Measurements from ENCODE around the gene SLC25A15. TPM values are rescaled to one million over a fixed set of nuclear protein-coding genes. Genes with fewer than 3 reads are reported as not detected.
"Not testable (repeated sequence)": the region's sequence is repeated elsewhere in the genome, so short reads cannot be mapped to it uniquely, and the experiment has no call there.

The SLC25A15 gene
- total RNA-seq, 1 donor from 2014 or later = 14.6 TPM

DNA sequence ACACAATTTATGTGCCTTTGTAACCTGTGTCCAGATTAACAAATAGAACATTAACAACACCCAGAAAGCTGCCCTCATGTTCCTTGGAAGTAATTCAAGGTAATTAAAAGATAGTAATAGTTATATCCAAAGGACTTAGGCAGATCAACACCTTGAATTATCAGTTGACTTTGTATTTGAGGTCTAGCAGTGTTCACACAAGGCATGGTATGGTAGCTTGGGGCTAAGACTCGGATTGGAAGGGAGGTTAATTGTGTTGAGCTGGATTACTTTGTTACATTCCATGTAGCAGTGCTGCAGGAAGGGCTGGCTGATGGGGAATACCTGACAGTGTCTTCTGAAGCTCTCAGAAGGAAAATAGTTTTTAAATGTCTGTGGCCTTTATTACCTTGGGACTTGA is 16.8 kb downstream of the SLC25A15 start:
- Histone ChIP-seq H3K27me3 (ENCODE audit: control insufficient read depth in 3 of 3, insufficient read depth in 3 of 3, low read length in 3 of 3) (no peaks in the 10 kb centered on the region), H3K4me1 (ENCODE audit: control insufficient read depth in 3 of 3, insufficient read depth in 3 of 3, low read length in 3 of 3) (no peaks in the 10 kb centered on the region), H3K9ac (ENCODE audit: low read depth in 1 of 3, low read length in 3 of 3) (no peak overlapping the region), H3K27ac (ENCODE audit: low read depth, low read length) (no peak overlapping the region), H3K4me3 (ENCODE audit: low read length in 3 of 3) (no peak overlapping the region), H3K9me3 (ENCODE audit: control insufficient read depth in 3 of 3, low read length in 3 of 3) (no peaks in the 10 kb centered on the region), H3K36me3 (ENCODE audit: control insufficient read depth in 3 of 3, insufficient read depth in 3 of 3, low read length in 3 of 3) (peaks cover 15 to 26% (median 17%) of the 10 kb centered on the region in 3 donors)

- H3K4me1 ChIP-seq (ENCODE audit: control insufficient read depth in 3 of 3, insufficient read depth in 3 of 3, low read length in 3 of 3) = no peaks in the 10 kb centered on the region
- H3K9ac ChIP-seq (ENCODE audit: low read depth in 1 of 3, low read length in 3 of 3) = no peak overlapping the region
- H3K9me3 ChIP-seq (ENCODE audit: control insufficient read depth in 3 of 3, low read length in 3 of 3) = no peaks in the 10 kb centered on the region
- no peak overlapping the region for H3K4me3 ChIP-seq (ENCODE audit: low read length in 3 of 3)
- H3K36me3 ChIP-seq (ENCODE audit: control insufficient read depth in 3 of 3, insufficient read depth in 3 of 3, low read length in 3 of 3) = peaks cover 5 to 26% (median 22%) of the 10 kb centered on the region in 3 donors
- no peak overlapping the region for H3K27ac ChIP-seq (ENCODE audit: low read depth, low read length)
- H3K27me3 ChIP-seq (ENCODE audit: control insufficient read depth in 3 of 3, insufficient read depth in 3 of 3, low read length in 3 of 3) = no peaks in the 10 kb centered on the region
Measured at GRCh38 chr13:40809471-40809870, 20.1 kb downstream of the SLC25A15 start.

- no peak overlapping the region for H3K9ac ChIP-seq (ENCODE audit: low read depth in 1 of 3, low read length in 3 of 3)
- no peaks in the 10 kb centered on the region for H3K9me3 ChIP-seq (ENCODE audit: control insufficient read depth in 3 of 3, low read length in 3 of 3)
- peaks cover 3 to 20% (median 16%) of the 10 kb centered on the region in 3 donors for H3K36me3 ChIP-seq (ENCODE audit: control insufficient read depth in 3 of 3, insufficient read depth in 3 of 3, low read length in 3 of 3)
- H3K27ac ChIP-seq (ENCODE audit: low read depth, low read length) = no peak overlapping the region
- no peaks in the 10 kb centered on the region for H3K27me3 ChIP-seq (ENCODE audit: control insufficient read depth in 3 of 3, insufficient read depth in 3 of 3, low read length in 3 of 3)
- H3K4me1 ChIP-seq (ENCODE audit: control insufficient read depth in 3 of 3, insufficient read depth in 3 of 3, low read length in 3 of 3) = no peaks in the 10 kb centered on the region
- H3K4me3 ChIP-seq (ENCODE audit: low read length in 3 of 3) = no peak overlapping the region
Measured at GRCh38 chr13:40812102-40812501, 22.7 kb downstream of the SLC25A15 start.

DNA sequence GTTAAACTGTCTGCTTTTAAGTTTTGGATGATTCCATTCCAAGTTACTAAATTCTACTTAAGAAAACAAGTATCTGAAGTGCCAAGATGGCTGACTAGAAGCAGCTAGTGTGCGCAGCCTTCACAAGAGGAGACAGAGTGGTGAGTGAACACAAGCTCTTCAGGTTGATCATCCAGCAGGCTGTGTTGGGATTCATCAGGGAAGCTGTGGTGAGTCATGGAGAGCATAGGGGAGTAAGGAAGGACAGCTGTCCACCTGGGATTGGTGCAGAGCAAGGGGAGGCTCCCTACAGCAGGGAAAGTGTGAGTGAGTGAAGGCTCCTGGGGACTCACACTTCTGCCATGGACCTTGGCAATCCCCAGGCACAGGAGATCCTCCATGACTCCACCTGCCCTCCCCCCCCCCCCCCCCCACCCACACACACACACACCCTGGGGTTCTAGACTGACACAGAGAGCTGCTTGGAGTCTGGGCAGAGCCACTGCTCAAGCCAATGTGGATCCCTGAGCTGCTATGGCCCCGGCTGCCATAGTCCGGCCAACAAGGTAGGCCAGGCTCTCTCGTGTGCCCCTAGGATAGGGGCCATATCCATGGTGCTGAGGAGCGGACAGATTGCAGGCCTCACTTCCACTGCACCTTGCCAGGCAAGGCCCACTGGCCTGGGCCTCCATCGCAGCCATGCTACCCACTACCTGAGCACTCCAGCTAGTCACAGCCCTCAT is 23.5 kb downstream of the SLC25A15 start:
- Histone ChIP-seq H3K36me3 (ENCODE audit: control insufficient read depth in 3 of 3, insufficient read depth in 3 of 3, low read length in 3 of 3) (peaks cover 3 to 17% (median 16%) of the 10 kb centered on the region in 3 donors), H3K27me3 (ENCODE audit: control insufficient read depth in 3 of 3, insufficient read depth in 3 of 3, low read length in 3 of 3) (no peaks in the 10 kb centered on the region), H3K27ac (ENCODE audit: low read depth, low read length) (no peak overlapping the region)

DNA sequence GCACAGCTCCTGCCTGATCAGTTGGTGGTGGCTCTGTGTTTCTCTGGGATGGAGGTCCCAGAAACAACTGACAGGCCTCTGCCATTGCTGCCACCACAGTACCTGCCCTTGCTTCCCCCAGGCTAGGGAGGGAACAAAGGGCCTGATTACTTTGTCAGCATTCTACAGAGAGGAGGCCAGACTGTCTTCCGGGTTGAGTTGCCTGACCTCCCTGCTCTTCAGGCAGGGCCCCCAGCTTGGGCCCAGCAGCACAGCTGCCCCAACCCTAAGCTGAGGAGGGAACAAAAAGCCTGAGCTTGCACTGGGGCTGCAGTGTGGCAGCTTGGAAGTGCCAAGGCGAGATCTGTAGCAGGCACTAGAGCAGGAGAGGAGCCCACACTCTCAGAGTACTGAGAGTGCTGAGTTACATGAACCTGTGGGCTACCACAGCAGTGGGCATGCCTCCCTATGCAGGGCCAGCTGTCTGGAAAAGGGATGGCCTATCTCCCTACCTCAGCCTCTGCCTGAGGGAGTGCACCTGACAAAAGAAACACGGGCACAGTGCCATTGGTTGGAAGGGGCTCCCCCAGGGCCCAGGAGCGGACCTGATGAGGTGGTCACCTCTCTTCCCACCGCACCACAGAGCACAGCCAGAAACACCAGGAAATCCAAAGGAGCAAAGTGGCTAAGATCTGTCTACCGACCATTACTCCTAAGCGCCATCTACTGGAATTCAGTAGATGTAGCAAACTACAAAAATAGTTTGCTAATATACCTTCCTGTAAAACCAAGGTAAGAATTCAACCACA is 24.4 kb downstream of the SLC25A15 start:
- Histone ChIP-seq H3K27me3 (ENCODE audit: control insufficient read depth in 3 of 3, insufficient read depth in 3 of 3, low read length in 3 of 3) (no peaks in the 10 kb centered on the region), H3K36me3 (ENCODE audit: control insufficient read depth in 3 of 3, insufficient read depth in 3 of 3, low read length in 3 of 3) (peaks cover 3 to 17% (median 16%) of the 10 kb centered on the region in 3 donors), H3K4me1 (ENCODE audit: control insufficient read depth in 3 of 3, insufficient read depth in 3 of 3, low read length in 3 of 3) (no peaks in the 10 kb centered on the region), H3K4me3 (ENCODE audit: low read length in 3 of 3) (no peak overlapping the region), H3K9me3 (ENCODE audit: control insufficient read depth in 3 of 3, low read length in 3 of 3) (no peaks in the 10 kb centered on the region), H3K9ac (ENCODE audit: low read depth in 1 of 3, low read length in 3 of 3) (no peak overlapping the region), H3K27ac (ENCODE audit: low read depth, low read length) (no peak overlapping the region)

More for the DNA sequence above, 23.5 kb downstream of the SLC25A15 start:
- H3K4me3 ChIP-seq (ENCODE audit: low read length in 3 of 3) = no peak overlapping the region
- H3K9me3 ChIP-seq (ENCODE audit: control insufficient read depth in 3 of 3, low read length in 3 of 3) = no peaks in the 10 kb centered on the region
- no peak overlapping the region for H3K9ac ChIP-seq (ENCODE audit: low read depth in 1 of 3, low read length in 3 of 3)
- no peaks in the 10 kb centered on the region for H3K4me1 ChIP-seq (ENCODE audit: control insufficient read depth in 3 of 3, insufficient read depth in 3 of 3, low read length in 3 of 3)

DNA sequence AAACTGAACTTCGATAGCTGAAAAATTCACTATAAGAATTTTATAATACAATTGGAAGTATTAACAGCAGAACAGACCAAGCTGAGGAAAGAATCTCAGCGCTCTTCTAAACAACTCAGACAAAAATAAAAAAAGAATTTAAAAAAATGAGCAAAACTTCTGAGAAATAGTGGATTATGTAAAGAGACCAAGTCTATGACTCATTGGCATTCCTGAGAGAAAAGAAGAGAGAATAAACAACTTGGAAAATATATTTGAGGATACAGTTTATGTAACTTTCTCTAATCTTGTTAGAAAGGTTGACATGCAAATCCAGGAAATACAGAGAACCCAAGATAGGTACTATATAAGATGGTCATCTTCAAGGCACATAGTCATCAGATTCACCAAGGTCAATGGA is 25.4 kb downstream of the SLC25A15 start:
- H3K9me3 ChIP-seq (ENCODE audit: control insufficient read depth in 3 of 3, low read length in 3 of 3) = no peaks in the 10 kb centered on the region
- no peak overlapping the region for H3K4me3 ChIP-seq (ENCODE audit: low read length in 3 of 3)
- H3K9ac ChIP-seq (ENCODE audit: low read depth in 1 of 3, low read length in 3 of 3) = no peak overlapping the region
- H3K27me3 ChIP-seq (ENCODE audit: control insufficient read depth in 3 of 3, insufficient read depth in 3 of 3, low read length in 3 of 3) = no peaks in the 10 kb centered on the region
- peaks cover 3 to 10% (median 8%) of the 10 kb centered on the region in 3 donors for H3K36me3 ChIP-seq (ENCODE audit: control insufficient read depth in 3 of 3, insufficient read depth in 3 of 3, low read length in 3 of 3)
- no peak overlapping the region for H3K27ac ChIP-seq (ENCODE audit: low read depth, low read length)
- no peaks in the 10 kb centered on the region for H3K4me1 ChIP-seq (ENCODE audit: control insufficient read depth in 3 of 3, insufficient read depth in 3 of 3, low read length in 3 of 3)

DNA sequence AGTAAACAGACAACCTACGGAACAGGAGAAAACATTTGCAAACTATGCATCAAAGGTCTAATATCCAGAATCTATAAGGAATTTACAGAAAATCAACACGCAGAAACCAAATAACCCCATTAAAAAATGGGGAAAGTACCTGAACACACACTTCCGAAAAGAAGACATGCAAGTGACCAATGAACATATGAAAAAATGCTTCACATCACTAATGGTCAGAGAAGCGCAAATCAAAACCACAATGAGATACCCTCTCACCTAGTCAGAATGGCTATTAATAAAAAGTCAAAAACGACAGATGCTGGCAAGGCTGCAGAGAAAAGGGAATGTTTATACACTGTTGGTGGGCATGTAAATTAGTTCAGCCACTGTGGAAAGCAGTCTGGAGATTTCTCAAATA is 29.5 kb downstream of the SLC25A15 start:
- Histone ChIP-seq H3K27ac (ENCODE audit: low read depth, low read length) (no peak overlapping the region), H3K27me3 (ENCODE audit: control insufficient read depth in 3 of 3, insufficient read depth in 3 of 3, low read length in 3 of 3) (no peaks in the 10 kb centered on the region)

DNA sequence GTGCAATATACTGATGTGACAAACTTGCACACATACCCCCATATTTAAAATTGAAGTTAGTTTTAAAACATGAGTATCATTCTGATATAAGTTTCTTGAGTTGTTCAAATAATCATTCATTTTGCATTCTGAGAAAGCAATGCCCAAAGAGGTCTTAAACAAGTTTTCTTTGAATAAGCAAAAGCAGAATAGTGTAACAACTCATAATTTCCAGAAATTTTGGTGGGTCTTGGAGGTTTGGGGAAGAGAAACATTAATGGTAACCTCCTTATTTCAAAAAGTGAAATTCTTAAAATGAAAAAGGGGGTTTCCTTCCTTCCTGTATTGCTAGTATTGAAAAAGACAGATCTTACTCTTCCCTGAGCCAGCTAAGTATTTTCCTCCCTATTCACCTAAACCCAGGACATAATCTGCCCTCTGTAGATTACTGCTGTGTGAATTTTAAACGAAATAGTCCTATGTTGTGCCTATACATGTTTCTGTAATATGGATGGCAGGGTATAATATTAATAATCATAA is 30.4 kb downstream of the SLC25A15 start:
- Histone ChIP-seq H3K9me3 (ENCODE audit: control insufficient read depth in 3 of 3, low read length in 3 of 3) (no peaks in the 10 kb centered on the region), H3K36me3 (ENCODE audit: control insufficient read depth in 3 of 3, insufficient read depth in 3 of 3, low read length in 3 of 3) (no peaks in the 10 kb centered on the region), H3K27ac (ENCODE audit: low read depth, low read length) (no peak overlapping the region), H3K9ac (ENCODE audit: low read depth in 1 of 3, low read length in 3 of 3) (no peak overlapping the region), H3K4me3 (ENCODE audit: low read length in 3 of 3) (no peak overlapping the region), H3K27me3 (ENCODE audit: control insufficient read depth in 3 of 3, insufficient read depth in 3 of 3, low read length in 3 of 3) (no peaks in the 10 kb centered on the region), H3K4me1 (ENCODE audit: control insufficient read depth in 3 of 3, insufficient read depth in 3 of 3, low read length in 3 of 3) (no peaks in the 10 kb centered on the region)

More for the DNA sequence above, 29.5 kb downstream of the SLC25A15 start:
- no peak overlapping the region for H3K4me3 ChIP-seq (ENCODE audit: low read length in 3 of 3)
- no peak overlapping the region for H3K9ac ChIP-seq (ENCODE audit: low read depth in 1 of 3, low read length in 3 of 3)
- no peaks in the 10 kb centered on the region for H3K36me3 ChIP-seq (ENCODE audit: control insufficient read depth in 3 of 3, insufficient read depth in 3 of 3, low read length in 3 of 3)
- no peaks in the 10 kb centered on the region for H3K4me1 ChIP-seq (ENCODE audit: control insufficient read depth in 3 of 3, insufficient read depth in 3 of 3, low read length in 3 of 3)
- no peaks in the 10 kb centered on the region for H3K9me3 ChIP-seq (ENCODE audit: control insufficient read depth in 3 of 3, low read length in 3 of 3)

DNA sequence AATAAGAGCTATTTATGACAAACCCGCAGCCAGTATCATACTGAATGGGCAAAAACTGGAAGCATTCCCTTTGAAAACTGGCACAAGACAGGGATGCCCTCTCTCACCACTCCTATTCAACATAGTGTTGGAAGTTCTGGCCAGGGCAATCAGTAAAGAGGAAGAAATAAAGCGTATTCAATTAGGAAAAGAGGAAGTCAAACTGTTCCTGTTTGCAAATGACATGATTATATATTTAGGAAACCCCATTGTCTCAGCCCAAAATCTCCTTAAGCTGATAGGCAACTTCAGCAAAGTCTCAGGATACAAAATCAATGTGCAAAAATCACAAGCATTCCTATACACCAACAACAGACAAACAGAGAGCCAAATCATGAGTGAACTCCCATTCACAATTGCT is 50.3 kb downstream of the SLC25A15 start:
- H3K27ac ChIP-seq (ENCODE audit: low read depth, low read length); H3K4me1 ChIP-seq (ENCODE audit: control insufficient read depth in 3 of 3, insufficient read depth in 3 of 3, low read length in 3 of 3): not testable (repeated sequence)

GRCh38 chr13:40840955-40841354 is 51.5 kb downstream of the SLC25A15 start:
- H3K4me3 ChIP-seq (ENCODE audit: low read length in 3 of 3); H3K27me3 ChIP-seq (ENCODE audit: control insufficient read depth in 3 of 3, insufficient read depth in 3 of 3, low read length in 3 of 3); H3K9me3 ChIP-seq (ENCODE audit: control insufficient read depth in 3 of 3, low read length in 3 of 3); H3K36me3 ChIP-seq (ENCODE audit: control insufficient read depth in 3 of 3, insufficient read depth in 3 of 3, low read length in 3 of 3); H3K4me1 ChIP-seq (ENCODE audit: control insufficient read depth in 3 of 3, insufficient read depth in 3 of 3, low read length in 3 of 3); H3K27ac ChIP-seq (ENCODE audit: low read depth, low read length); H3K9ac ChIP-seq (ENCODE audit: low read depth in 1 of 3, low read length in 3 of 3): not testable (repeated sequence)

More for the DNA sequence above, 50.3 kb downstream of the SLC25A15 start:
- not testable (repeated sequence) for H3K4me3 ChIP-seq (ENCODE audit: low read length in 3 of 3); H3K9me3 ChIP-seq (ENCODE audit: control insufficient read depth in 3 of 3, low read length in 3 of 3); H3K9ac ChIP-seq (ENCODE audit: low read depth in 1 of 3, low read length in 3 of 3); H3K27me3 ChIP-seq (ENCODE audit: control insufficient read depth in 3 of 3, insufficient read depth in 3 of 3, low read length in 3 of 3); H3K36me3 ChIP-seq (ENCODE audit: control insufficient read depth in 3 of 3, insufficient read depth in 3 of 3, low read length in 3 of 3)
